ENCODE measurements around the gene MAGOH.
A peak's percentile ranks its signal among the peaks of the same experiment; 100 is the strongest.

Gene MAGOH

GRCh38 chr1:53279296-53280200, 41.2 kb upstream of the MAGOH start:
- DNase-seq (ENCODE audit: low read depth, low spot score): no peak
- Histone ChIP-seq H3K36me3 (ENCODE audit: insufficient read depth, low read length) (peaks cover 7% of the 10 kb centered on the region; the same call in 1 of the 2 replicates), H3K27ac (0 out of 2 replicates have a peak overlapping the region, but pooled peaks have one; percentile 19), H3K9me3 (ENCODE audit: low read depth, low read length) (no peaks in the 10 kb centered on the region), H3K9ac (ENCODE audit: insufficient read length) (no peak overlapping the region), H3K4me3 (no peak overlapping the region)
- no peak for TF ChIP-seq EZH2 (IDR thresholded peaks at IDR 0.05)
- no peak for TF ChIP-seq POLR2AphosphoS5 (IDR thresholded peaks at IDR 0.05; ENCODE audit: borderline replicate concordance, low read depth, low read length)
- no peak for TF ChIP-seq FOXP2 (optimal IDR thresholded peaks at IDR 0.05; ENCODE audit: control extremely low read depth, extremely low read length, insufficient read depth)

GRCh38 chr1:53278298-53278725, 40.0 kb upstream of the MAGOH start:
- Histone ChIP-seq H3K4me3 (no peak overlapping the region), H3K9ac (ENCODE audit: insufficient read length) (no peak overlapping the region), H3K36me3 (ENCODE audit: insufficient read depth, low read length) (peaks cover 7% of the 10 kb centered on the region; the same call in 1 of the 2 replicates), H3K27ac (no peak overlapping the region), H3K9me3 (ENCODE audit: low read depth, low read length) (no peaks in the 10 kb centered on the region)
- no peak for DNase-seq (ENCODE audit: low read depth, low spot score)
- TF ChIP-seq EZH2 (IDR thresholded peaks at IDR 0.05): no peak
- TF ChIP-seq FOXP2 (optimal IDR thresholded peaks at IDR 0.05; ENCODE audit: control extremely low read depth, extremely low read length, insufficient read depth): no peak
- no peak for TF ChIP-seq POLR2AphosphoS5 (IDR thresholded peaks at IDR 0.05; ENCODE audit: borderline replicate concordance, low read depth, low read length)

- H3K9me3 ChIP-seq (ENCODE audit: low read depth, low read length): no peaks in the 10 kb centered on the region
- peaks cover 7% of the 10 kb centered on the region; the same call in 1 of the 2 replicates for H3K36me3 ChIP-seq (ENCODE audit: insufficient read depth, low read length)
- H3K4me3 ChIP-seq: no peak overlapping the region
- DNase-seq (ENCODE audit: low read depth, low spot score): no peak
- TF ChIP-seq FOXP2 (optimal IDR thresholded peaks at IDR 0.05; ENCODE audit: control extremely low read depth, extremely low read length, insufficient read depth): no peak
- no peak for TF ChIP-seq EZH2 (IDR thresholded peaks at IDR 0.05)
- TF ChIP-seq POLR2AphosphoS5 (IDR thresholded peaks at IDR 0.05; ENCODE audit: borderline replicate concordance, low read depth, low read length): no peak
- no peak overlapping the region for H3K9ac ChIP-seq (ENCODE audit: insufficient read length)
- no peak overlapping the region for H3K27ac ChIP-seq
These were observed 39.0 kb upstream of the MAGOH start for GRCh38 chr1:53277326-53277725.

DNA sequence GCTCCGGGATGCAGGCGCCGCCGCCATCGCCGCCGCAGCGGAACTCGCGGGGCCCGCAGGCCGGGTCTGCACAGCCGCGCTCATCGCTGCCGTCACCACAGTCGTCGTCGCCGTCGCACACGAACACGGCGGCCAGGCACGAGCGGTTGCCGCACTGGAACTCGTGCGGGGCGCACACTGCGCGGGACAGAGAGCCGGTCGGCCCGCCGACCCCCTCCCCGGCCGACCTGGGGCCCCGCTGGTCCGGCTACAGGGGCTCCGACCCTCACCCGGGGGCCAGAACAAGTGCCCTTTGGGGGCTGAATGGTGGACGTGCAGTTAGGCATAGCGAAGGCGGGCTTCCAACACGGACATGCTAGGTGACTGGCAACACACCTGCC, 38.6 kb upstream of the MAGOH start:
- Histone ChIP-seq H3K27ac (no peak overlapping the region), H3K4me3 (no peak overlapping the region), H3K9ac (ENCODE audit: insufficient read length) (no peak overlapping the region), H3K36me3 (ENCODE audit: insufficient read depth, low read length) (peaks cover 7% of the 10 kb centered on the region; the same call in 1 of the 2 replicates), H3K9me3 (ENCODE audit: low read depth, low read length) (no peaks in the 10 kb centered on the region)
- TF ChIP-seq FOXP2 (optimal IDR thresholded peaks at IDR 0.05; ENCODE audit: control extremely low read depth, extremely low read length, insufficient read depth) (no peak), EZH2 (IDR thresholded peaks at IDR 0.05) (no peak), POLR2AphosphoS5 (IDR thresholded peaks at IDR 0.05; ENCODE audit: borderline replicate concordance, low read depth, low read length) (no peak)
- DNase-seq (ENCODE audit: low read depth, low spot score): no peak

GRCh38 chr1:53276153-53276901, 38.0 kb upstream of the MAGOH start:
- TF ChIP-seq FOXP2 (optimal IDR thresholded peaks at IDR 0.05; ENCODE audit: control extremely low read depth, extremely low read length, insufficient read depth) (no peak), EZH2 (IDR thresholded peaks at IDR 0.05) (no peak), POLR2AphosphoS5 (IDR thresholded peaks at IDR 0.05; ENCODE audit: borderline replicate concordance, low read depth, low read length) (no peak)
- Histone ChIP-seq H3K4me3 (no peak overlapping the region), H3K9me3 (ENCODE audit: low read depth, low read length) (no peaks in the 10 kb centered on the region), H3K36me3 (ENCODE audit: insufficient read depth, low read length) (peaks cover 11% of the 10 kb centered on the region; the same call in 1 of the 2 replicates), H3K27ac (no peak overlapping the region), H3K9ac (ENCODE audit: insufficient read length) (no peak overlapping the region)
- DNase-seq (ENCODE audit: low read depth, low spot score): no peak

DNA sequence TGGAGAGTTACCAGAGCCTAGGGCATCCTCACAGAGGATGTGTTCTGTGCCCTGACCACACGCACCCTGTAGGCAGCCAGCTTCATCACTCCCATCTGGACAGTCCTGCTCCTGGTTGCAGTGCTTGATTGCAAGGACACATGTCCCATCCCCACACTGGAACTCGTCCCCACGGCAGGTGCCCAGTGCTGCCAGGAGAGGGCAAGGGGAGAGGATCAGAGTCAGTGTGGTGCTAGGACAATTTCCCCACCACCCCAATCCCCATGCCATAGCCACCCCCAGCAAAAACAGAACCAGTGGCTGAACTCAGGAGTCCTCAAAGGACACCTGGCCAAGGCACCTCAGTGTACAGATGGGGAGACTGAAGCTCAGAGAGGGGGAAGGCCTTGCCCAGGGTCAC, 37.2 kb upstream of the MAGOH start:
- Histone ChIP-seq H3K9ac (ENCODE audit: insufficient read length) (no peak overlapping the region), H3K36me3 (ENCODE audit: insufficient read depth, low read length) (peaks cover 18% of the 10 kb centered on the region; the same call in 1 of the 2 replicates), H3K27ac (no peak overlapping the region), H3K4me3 (no peak overlapping the region), H3K9me3 (ENCODE audit: low read depth, low read length) (no peaks in the 10 kb centered on the region)
- DNase-seq (ENCODE audit: low read depth, low spot score): no peak
- no peak for TF ChIP-seq POLR2AphosphoS5 (IDR thresholded peaks at IDR 0.05; ENCODE audit: borderline replicate concordance, low read depth, low read length)

DNA sequence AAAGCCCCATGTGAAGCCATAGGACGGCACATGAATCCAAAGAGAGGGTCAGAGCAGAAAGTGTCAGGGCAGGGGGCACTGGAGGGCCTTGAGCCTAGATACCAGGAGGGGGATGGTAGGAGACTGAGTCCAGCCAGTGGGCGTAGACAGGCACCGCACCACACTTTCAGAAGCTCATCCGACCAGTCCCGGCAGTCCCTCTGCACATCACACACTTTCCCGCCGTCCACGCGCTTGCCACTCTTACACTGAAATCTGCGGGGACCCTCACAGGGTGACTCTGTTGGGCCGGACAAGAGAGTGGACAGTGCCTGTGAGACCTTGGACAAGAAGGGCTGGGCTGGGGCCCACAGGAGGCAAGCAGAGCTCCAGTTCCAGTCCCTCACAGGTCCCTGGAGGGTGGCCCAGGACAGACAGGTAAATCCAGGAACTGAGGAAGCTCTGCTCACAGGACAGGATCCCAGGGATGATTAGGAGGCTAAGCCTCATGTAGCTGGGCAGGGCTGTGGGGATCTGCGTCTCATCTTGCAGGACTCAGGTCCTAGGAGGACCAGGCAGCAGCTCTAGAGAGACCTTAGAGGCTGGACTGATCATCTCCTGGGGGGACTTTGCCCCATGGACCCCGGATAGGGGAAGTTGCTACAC, 36.3 kb upstream of the MAGOH start:
- Histone ChIP-seq H3K27ac (no peak overlapping the region), H3K9ac (ENCODE audit: insufficient read length) (no peak overlapping the region), H3K9me3 (ENCODE audit: low read depth, low read length) (no peaks in the 10 kb centered on the region), H3K36me3 (ENCODE audit: insufficient read depth, low read length) (peaks cover 18% of the 10 kb centered on the region; the same call in 1 of the 2 replicates), H3K4me3 (no peak overlapping the region)
- TF ChIP-seq POLR2AphosphoS5 (IDR thresholded peaks at IDR 0.05; ENCODE audit: borderline replicate concordance, low read depth, low read length) (no peak), FOXP2 (optimal IDR thresholded peaks at IDR 0.05; ENCODE audit: control extremely low read depth, extremely low read length, insufficient read depth) (no peak), EZH2 (IDR thresholded peaks at IDR 0.05) (no peak)
- no peak for DNase-seq (ENCODE audit: low read depth, low spot score)

- TF ChIP-seq POLR2AphosphoS5 (IDR thresholded peaks at IDR 0.05; ENCODE audit: borderline replicate concordance, low read depth, low read length) (no peak), FOXP2 (optimal IDR thresholded peaks at IDR 0.05; ENCODE audit: control extremely low read depth, extremely low read length, insufficient read depth) (no peak), EZH2 (IDR thresholded peaks at IDR 0.05) (no peak)
- Histone ChIP-seq H3K9ac (ENCODE audit: insufficient read length) (no peak overlapping the region), H3K36me3 (ENCODE audit: insufficient read depth, low read length) (peaks cover 18% of the 10 kb centered on the region; the same call in 1 of the 2 replicates), H3K27ac (no peak overlapping the region), H3K9me3 (ENCODE audit: low read depth, low read length) (no peaks in the 10 kb centered on the region), H3K4me3 (no peak overlapping the region)
- DNase-seq (ENCODE audit: low read depth, low spot score): no peak
These were observed 35.7 kb upstream of the MAGOH start for GRCh38 chr1:53274026-53274425.

Data from SK-N-MC (cell line).